ENCODE data around the gene TMCC1. TPM values are rescaled to one million over a fixed set of nuclear protein-coding genes. Genes with fewer than 3 reads are reported as not detected.

TMCC1 gene
- polyA plus RNA-seq, 5 donors = 22.1 to 28.1 (median 26.2) TPM

DNA sequence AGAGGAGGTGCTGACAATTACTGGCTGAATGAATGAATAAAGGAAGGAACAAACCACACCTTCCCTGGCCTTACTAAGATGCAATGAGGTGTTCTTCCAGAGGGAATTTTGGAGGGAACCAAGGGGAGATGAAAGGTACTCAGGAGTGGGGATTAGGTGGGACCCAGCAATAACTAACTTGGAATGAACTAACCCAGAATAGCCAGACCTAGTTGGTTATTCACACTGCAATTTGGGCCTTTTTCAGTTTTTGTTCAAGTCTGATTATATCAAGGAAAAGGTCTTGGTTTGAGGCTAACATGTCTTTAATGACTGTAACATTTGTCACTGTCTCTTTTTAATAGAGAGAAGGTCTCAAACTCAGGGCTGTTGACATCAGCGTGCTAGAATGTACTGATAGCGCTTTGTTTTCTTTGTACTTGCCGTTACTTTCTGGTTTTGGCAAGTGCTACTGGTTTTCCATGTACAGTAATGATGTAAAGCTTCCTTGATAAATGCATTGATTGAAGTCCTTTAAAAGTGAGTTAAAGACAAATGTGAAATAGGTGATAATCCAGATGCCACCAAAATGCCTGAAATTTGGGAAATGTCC, 283.8 kb downstream of the TMCC1 start:
- DNase-seq = no peak

GRCh38 chr3:129608936-129609590, 284.4 kb downstream of the TMCC1 start:
- no peak for DNase-seq

- no peak for DNase-seq
Observed at GRCh38 chr3:129608087-129608935, 285.2 kb downstream of the TMCC1 start.

- no peak for DNase-seq
Observed at GRCh38 chr3:129607391-129608068, 286.0 kb downstream of the TMCC1 start.

- peak; percentile 83 for DNase-seq
Observed at GRCh38 chr3:129606636-129607390, 286.7 kb downstream of the TMCC1 start, which contains the start of gene PLXND1. Gene PLXND1, minus strand, starts transcription at chr3:129606676. Its CDS starts 37 bp downstream, at chr3:129606639.

- peak in 1 of 2 donors; percentile 49 for DNase-seq
Observed at GRCh38 chr3:129605922-129606635, 287.4 kb downstream of the TMCC1 start.

- DNase-seq = peak in 1 of 2 donors; percentile 53
Observed at GRCh38 chr3:129605203-129605921, 288.1 kb downstream of the TMCC1 start.

DNA sequence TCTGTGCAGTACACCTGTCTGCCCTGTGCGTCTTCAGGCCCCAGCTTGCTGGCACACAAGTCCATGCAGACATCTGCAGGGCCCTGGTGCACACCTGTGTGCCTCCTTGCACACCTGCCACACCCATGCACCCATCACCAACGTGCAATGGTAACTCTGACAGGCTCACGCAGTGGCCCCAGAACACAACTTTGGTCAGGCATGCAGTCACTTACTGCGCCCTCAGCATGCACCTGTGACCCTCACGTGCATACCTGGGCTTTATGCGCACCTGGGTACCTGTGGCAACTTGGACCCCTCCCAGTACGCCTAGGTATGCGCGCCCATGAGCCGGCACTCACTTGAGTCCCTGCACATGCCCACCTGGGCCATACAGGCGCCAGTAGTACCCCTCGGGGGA, 288.7 kb downstream of the TMCC1 start:
- DNase-seq = no peak

- no peak for DNase-seq
Observed at GRCh38 chr3:129603991-129604749, 289.3 kb downstream of the TMCC1 start.

DNA sequence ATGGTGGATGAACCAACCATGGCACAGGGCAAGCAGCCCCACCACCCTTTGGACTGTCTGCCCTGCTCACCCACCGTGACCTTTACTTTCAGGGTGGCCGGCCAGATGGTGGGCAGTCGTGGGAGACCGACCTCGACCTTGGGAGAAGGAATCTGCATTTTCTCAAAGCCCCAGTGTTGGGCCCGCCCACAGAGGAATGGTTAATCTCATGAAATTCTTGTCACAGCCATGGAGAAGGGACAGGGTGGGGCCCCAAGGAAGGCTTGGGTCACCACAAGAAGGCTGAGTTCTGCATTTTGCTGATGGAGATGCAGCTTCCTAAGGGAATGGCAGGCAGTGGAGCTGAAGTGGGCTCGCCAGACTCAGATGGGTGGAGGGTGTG, 290.0 kb downstream of the TMCC1 start:
- DNase-seq = no peak

- no peak for DNase-seq
Observed at GRCh38 chr3:129602730-129603560, 290.6 kb downstream of the TMCC1 start.

- DNase-seq = no peak
Observed at GRCh38 chr3:129602309-129602708, 291.2 kb downstream of the TMCC1 start.

- DNase-seq = no peak
Observed at GRCh38 chr3:129601713-129602112, 291.8 kb downstream of the TMCC1 start.

DNA sequence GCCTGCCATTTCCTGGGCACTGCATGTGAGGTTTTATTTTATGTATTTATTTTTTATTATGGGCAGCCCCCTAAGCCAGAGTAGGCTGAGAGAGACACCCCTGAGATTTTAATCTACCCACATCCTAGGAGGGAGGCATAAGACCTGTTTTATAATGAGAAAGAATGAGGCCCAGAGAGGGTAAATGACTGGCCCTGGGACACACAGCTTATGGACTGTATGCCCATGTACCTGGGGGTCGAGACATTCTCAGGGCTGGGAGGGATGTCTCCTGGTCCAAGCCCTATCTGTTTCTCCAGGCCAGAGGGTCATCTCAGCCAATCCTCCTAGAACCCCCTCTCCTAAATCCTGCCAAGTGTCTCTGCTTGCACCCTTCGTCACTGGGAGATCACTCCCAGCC, 293.2 kb downstream of the TMCC1 start:
- no peak for DNase-seq

- DNase-seq = no peak
Observed at GRCh38 chr3:129599607-129600006, 293.9 kb downstream of the TMCC1 start.

GRCh38 chr3:129599073-129599472, 294.4 kb downstream of the TMCC1 start:
- DNase-seq = no peak

- no peak for DNase-seq
Observed at GRCh38 chr3:129598484-129598883, 295.0 kb downstream of the TMCC1 start.

DNA sequence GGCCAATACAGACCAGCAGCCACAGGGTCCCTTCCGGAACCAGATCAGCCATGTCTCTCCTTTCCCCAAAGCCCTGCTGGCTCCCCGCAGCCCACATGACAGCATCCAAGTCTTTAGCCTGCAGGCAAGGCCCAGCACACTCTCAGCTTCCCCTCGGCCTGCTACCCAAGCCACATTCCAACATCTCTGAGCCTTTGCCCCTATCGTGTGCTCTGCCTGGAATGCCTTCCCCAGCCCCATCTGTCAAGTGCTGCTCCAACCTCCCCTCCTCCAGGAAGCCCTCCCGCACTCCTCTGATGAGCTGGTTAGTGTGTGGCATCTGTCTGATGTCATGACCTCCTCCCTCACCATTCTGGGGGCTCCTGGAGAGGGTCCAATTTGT, 295.5 kb downstream of the TMCC1 start:
- DNase-seq = no peak
